Thoracic aorta (tissue), 2 donors: ENCODE measurements around the gene RERG. TPM values are rescaled to one million over a fixed set of nuclear protein-coding genes. Genes with fewer than 3 reads are reported as not detected.

Source experiments
- ATAC-seq: fragments of 150-250 bp; one replicate; pipeline ENCODE4 v1.8.0; 2017; ENCODE audit warnings: low read depth; ENCODE audit not compliant: insufficient number of reproducible peaks, low FRiP score
- DNase-seq: peaks from one replicate; pipeline ENCODE4 v3.0.0-alpha.2; 2020; ENCODE audit warnings: low spot score
- H3K27ac ChIP-seq, 2 donors: fragments of 200-600 bp; sonication (generic); 1 replicate in 1 of 2; 2 replicates in 1 of 2; pipeline ENCODE4 v1.5.1; 2016; ENCODE audit warnings: mild to moderate bottlenecking in 2 of 2, moderate library complexity in 2 of 2
- H3K27me3 ChIP-seq: fragments of 200-600 bp; sonication (generic); replicated peaks from 2 replicates; pipeline ENCODE4 v1.6.0; 2016; ENCODE audit warnings: mild to moderate bottlenecking; ENCODE audit not compliant: insufficient read depth
- H3K36me3 ChIP-seq: fragments of 200-600 bp; sonication (generic); one replicate; pipeline ENCODE4 v1.5.1; 2016
- H3K4me1 ChIP-seq, 2 donors: fragments of 200-600 bp; sonication (generic); 1 replicate in 1 of 2; 2 replicates in 1 of 2; pipeline versions ENCODE4 v1.5.1 to v1.6.0; 2016; ENCODE audit warnings: low read depth in 2 of 2, mild to moderate bottlenecking in 1 of 2; ENCODE audit not compliant: control insufficient read depth in 1 of 2
- H3K4me3 ChIP-seq: fragments of 200-600 bp; sonication (generic); 2 replicates; pipeline ENCODE4 v1.5.1; 2016; ENCODE audit warnings: mild to moderate bottlenecking
- H3K9me3 ChIP-seq: fragments of 200-600 bp; sonication (generic); 2 replicates; pipeline ENCODE4 v1.5.1; 2016
- CTCF ChIP-seq: fragments of 200-600 bp; sonication (generic); IDR thresholded peaks from one replicate; pipeline ENCODE4 v1.5.1; 2019; ENCODE audit warnings: antibody characterized with exemption
- total RNA-seq, 2 donors: library from RNA; depleted of rRNA; stranded (reverse); fragments of >200 nt; gene quantifications; one replicate each; pipeline versions ENCODE4 v1.1.0 to v1.2.3, GENCODE V29; 2016

The RERG gene
- total RNA-seq, 2 donors from 2014 or later: 92.3 to 120 TPM

- Histone ChIP-seq H3K27me3 (no peaks in the 10 kb centered on the region), H3K4me1 (no peaks in the 10 kb centered on the region), H3K27ac (no peak overlapping the region), H3K9me3 (no peaks in the 10 kb centered on the region), H3K4me3 (no peak overlapping the region), H3K36me3 (no peaks in the 10 kb centered on the region)
- ATAC-seq: no peak
- DNase-seq: no peak
- no peak for TF ChIP-seq CTCF
Observed at GRCh38 chr12:15256761-15257160, 35.5 kb upstream of the RERG start.

GRCh38 chr12:15253990-15254389 is 32.8 kb upstream of the RERG start:
- no peak for ATAC-seq
- no peak for TF ChIP-seq CTCF
- no peaks in the 10 kb centered on the region for H3K36me3 ChIP-seq
- DNase-seq: no peak
- no peaks in the 10 kb centered on the region for H3K27me3 ChIP-seq
- no peaks in the 10 kb centered on the region for H3K4me1 ChIP-seq
- no peak overlapping the region for H3K27ac ChIP-seq
- no peak overlapping the region for H3K4me3 ChIP-seq
- no peaks in the 10 kb centered on the region for H3K9me3 ChIP-seq

- H3K27me3 ChIP-seq: no peaks in the 10 kb centered on the region
- ATAC-seq (no peak), DNase-seq (no peak)
- H3K27ac ChIP-seq: no peak overlapping the region
- no peak overlapping the region for H3K4me3 ChIP-seq
- peaks cover 8% of the 10 kb centered on the region for H3K9me3 ChIP-seq
- no peaks in the 10 kb centered on the region for H3K36me3 ChIP-seq
- H3K4me1 ChIP-seq: no peaks in the 10 kb centered on the region
- no peak for TF ChIP-seq CTCF
Observed at GRCh38 chr12:15244926-15245325, 23.7 kb upstream of the RERG start.

- H3K27ac ChIP-seq: no peak overlapping the region
- no peaks in the 10 kb centered on the region for H3K36me3 ChIP-seq
- DNase-seq: no peak
- TF ChIP-seq CTCF: no peak
- no peaks in the 10 kb centered on the region for H3K27me3 ChIP-seq
- ATAC-seq: no peak
- H3K4me3 ChIP-seq: no peak overlapping the region
- H3K4me1 ChIP-seq: no peaks in the 10 kb centered on the region
- peaks cover 8% of the 10 kb centered on the region for H3K9me3 ChIP-seq
Observed at GRCh38 chr12:15244341-15244740, 23.1 kb upstream of the RERG start.

- no peak for DNase-seq
- Histone ChIP-seq H3K4me1 (no peaks in the 10 kb centered on the region), H3K9me3 (peaks cover 8% of the 10 kb centered on the region), H3K36me3 (no peaks in the 10 kb centered on the region), H3K27ac (no peak overlapping the region), H3K4me3 (no peak overlapping the region), H3K27me3 (no peaks in the 10 kb centered on the region)
- no peak for ATAC-seq
- no peak for TF ChIP-seq CTCF
Observed at GRCh38 chr12:15243102-15243501, 21.9 kb upstream of the RERG start.
